Measurements from ENCODE around the gene TMSB10.

The TMSB10 gene

DNA sequence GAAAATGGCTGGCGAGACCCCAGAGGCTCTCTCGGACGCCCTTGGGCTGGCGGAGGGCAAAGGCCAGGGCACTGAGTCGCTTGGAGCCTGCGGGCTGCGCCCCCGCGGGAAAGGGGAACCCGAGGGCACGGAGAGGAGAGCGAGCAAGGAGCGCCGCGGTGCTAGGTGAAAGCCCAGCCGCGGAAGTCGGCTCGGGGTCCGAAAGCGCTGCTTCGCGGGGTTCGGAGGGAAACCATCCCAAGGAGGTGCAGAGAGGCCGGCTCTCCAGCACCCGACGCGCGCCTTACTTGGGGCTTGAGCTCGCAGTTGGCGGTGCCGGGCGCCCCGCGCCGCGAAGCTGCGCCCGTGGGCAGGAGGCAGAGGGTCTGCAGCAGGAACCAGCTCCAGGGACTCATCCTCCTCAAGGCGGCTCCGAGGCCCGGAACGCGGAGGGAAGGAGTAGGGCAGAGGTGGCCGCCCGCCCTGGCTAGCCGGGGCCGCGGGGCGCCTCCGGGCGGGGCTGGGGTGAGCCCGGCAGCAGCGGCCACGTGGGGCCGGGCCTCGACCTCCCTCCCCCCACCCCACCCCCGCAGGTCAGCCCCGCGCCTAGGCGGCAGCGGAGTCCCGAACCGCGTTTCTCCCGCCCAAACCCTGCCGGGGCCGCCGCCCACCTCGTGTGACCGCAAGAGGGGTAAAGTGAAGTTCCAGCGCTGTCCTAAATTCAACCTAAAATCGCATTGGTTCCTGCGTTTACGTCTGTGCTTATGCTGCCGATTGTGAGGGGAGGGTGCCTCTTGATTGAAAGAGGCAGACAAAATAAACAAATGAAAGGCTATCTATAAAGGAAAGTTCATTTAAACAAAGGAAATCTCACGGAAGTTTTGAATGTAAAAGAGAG, 24.6 kb upstream of the TMSB10 start, which contains the start of gene TRABD2A:
Gene TRABD2A (minus strand): TSS at position 440 of the 877 bp plus-strand sequence. CDS start 45 bp downstream, at position 395.
- DNase-seq (ENCODE audit: low read depth), result peak; percentile 51

- DNase-seq (ENCODE audit: low read depth), result peak; percentile 86
Observed at GRCh38 chr2:84881581-84882413, 23.7 kb upstream of the TMSB10 start.

GRCh38 chr2:84882414-84882738, 23.1 kb upstream of the TMSB10 start:
- no peak for DNase-seq (ENCODE audit: low read depth)

DNA sequence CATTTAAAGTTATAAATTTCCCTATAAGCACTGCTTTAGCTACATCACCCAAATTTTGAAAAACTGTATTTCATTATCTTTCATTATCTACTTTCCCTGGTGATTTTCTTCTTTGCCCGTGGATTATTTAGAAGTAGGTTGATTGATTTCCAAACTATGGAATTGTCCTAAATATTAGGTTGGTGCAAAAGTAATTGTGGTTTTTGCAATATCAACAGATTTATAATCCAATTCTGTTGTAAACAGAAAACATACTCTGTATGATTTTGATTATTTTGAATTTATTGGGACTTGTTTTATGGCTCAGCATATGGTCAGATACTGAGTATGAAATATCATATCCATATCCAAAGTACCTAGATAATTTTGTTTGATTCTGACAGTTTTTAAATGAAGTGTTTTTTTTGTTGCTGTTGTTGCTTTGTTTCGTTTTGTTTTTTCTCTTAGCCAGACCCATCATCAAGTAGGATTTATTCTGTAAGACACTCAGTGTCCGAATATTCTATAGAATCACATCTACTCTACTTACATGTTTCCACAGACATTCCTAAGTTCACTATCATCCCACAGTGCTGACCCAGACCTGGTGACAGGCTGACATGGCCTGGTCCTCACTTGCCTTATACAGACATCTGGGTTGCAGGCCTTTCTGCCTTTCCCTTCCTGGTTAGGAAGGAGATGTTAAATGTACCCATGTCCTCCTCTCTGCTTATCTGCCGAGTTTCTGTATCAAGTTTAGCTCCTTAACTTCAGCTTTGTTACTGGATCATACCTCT, 22.5 kb upstream of the TMSB10 start:
- DNase-seq (ENCODE audit: low read depth), result no peak

DNA sequence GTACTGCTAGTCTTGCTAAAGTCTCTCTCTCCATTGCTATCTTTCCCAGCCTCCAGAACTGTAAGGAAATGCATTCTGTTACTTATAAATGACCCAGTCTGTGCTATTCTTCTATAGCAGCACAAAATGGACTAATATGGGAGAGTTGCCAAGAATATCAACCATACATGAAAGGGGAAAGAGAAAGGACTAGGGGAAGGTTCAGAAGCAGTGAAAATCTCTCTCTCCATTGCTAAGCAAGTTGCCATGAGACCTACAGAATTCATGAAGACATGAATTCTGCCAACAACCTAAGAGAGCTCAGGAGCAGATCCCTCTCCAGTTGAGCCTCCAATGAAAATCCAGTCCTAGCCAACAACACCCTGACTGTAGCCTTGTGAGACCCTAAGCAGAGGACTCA, 21.0 kb upstream of the TMSB10 start:
- no peak for DNase-seq (ENCODE audit: low read depth)

DNA sequence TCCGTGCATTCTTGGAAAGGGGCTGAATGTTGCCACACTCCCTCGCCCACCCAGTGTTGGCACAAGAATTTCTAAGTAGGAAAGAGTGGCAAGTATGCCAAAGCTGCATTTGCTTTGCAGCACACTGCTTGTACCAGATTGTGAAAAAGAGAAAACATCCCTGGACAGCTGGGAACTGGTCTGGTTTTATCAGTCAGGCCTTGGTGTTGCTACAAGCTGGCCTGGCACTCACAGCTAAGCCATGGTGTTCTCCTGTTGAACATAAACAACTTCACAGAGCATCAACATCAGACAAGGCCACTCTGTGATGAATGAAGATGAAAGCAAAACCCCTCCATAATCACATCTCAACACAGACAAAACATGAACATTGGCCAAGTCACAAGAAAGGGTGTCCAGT, 20.3 kb upstream of the TMSB10 start:
- DNase-seq (ENCODE audit: low read depth), result no peak

- DNase-seq (ENCODE audit: low read depth), result no peak
Observed at GRCh38 chr2:84886791-84887190, 18.7 kb upstream of the TMSB10 start.

- DNase-seq (ENCODE audit: low read depth), result no peak
Observed at GRCh38 chr2:84888401-84889276, 16.8 kb upstream of the TMSB10 start.

DNA sequence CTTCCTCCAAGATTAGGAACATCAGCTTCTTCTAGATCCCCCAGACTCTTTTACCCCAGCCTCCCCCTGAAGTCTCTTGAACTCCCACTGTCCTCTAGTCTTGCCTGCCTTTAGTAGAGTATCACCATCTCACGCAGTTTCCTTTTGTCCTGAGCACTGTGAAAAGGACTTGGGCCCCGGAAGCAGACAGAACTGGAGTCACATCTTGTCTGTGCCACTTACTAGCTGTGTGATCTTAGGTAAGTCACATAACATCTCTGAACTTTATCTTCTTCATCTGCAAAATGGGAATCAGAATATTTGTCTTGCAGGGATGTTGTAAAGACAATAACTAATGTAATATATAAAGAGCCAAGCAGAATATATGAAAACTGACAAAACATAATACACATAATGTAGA, 16.1 kb upstream of the TMSB10 start:
- DNase-seq (ENCODE audit: low read depth), result no peak

DNA sequence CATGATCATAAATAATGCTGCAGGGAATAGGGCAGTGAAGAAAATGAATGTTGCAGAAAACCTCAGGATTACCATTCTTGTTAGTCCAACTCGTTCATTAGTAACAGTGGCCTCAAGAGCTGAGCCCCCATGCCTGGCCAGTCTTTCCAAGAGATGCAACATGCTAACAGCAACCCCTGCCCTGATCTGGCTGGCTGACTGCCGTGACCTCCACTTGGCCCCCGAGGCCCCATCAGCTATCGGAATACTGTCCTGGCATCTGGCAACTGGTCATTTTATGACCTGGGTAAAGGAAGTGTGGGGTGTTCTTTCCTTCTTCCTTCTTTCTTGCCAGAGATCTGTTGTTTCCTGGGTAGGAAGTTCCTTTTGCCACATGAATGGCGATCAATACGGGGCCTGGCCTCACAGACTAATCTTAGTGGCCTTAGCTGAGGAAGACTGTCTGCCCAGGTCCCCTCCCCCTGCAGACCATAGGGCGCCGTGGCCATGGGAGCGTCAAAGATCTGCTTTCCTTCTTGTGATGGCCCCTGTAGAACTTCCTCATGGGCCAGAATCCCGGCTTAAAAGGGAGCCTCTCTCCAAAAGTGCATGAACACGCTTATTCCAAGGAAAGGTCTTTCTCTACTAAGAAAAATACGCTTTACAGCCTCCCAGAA, 14.0 kb upstream of the TMSB10 start:
- DNase-seq (ENCODE audit: low read depth), result no peak

DNA sequence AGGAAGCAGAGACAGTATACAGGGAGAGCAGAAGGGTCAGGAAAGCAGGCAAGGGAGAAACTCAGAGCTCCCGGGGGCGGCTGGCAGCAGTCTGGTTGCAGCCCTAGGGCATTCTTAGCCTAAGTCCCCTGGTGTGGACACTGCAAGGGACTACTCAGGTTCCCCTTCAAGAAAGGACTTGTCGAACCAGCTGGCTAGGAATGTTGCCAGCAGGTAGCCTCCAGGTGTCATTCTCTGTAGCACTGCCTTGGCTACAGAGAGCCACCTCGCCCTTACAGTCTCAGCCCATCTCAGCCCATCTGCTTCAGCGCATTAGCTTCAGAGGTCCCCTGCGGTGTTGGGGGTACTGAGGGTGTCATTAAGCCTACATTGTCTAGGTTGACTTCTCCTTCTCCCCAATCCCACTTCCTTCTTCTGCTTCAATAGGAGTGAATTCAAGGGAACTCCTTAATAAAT, 11.3 kb upstream of the TMSB10 start:
- no peak for DNase-seq (ENCODE audit: low read depth)

DNA sequence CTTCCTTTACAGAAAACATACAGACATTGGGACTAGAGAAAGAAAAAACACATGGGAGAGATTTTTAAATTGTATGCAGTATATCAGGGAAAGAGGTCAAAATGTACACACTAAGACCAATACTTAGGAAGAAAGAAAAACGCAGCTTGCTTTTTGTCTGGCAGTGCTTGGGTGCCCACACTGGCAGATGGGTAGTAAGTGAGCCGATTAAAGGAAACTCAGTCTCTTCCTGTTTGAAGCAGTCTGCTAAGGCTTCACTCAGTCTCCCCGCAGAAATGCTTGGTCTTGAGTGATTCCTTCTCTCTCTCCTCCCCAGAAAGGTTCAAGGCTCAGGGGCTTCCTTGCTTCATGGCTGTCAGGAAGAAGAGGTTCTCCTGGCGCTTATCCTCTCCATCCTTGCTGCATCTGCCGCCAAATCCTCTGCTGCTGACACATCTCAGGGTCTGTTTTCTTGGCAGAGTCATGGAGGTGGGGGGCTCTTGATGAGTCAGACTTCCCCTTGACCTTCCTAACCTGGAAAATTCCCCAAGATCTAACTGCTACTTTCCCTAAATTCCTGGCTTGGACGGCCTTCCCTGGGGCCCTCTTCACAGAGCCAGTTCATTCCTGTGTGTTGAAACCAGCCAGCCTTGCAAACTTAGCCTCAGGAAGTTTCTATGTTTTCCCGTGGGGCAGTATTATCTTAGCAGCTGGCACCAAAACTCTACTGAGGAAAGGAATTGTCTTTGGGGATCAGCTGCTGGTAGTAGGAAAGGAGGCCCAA, 10.5 kb upstream of the TMSB10 start:
- DNase-seq (ENCODE audit: low read depth), result no peak

- no peak for DNase-seq (ENCODE audit: low read depth)
Observed at GRCh38 chr2:84896567-84896966, 8.9 kb upstream of the TMSB10 start.

GRCh38 chr2:84897773-84898172, 7.7 kb upstream of the TMSB10 start:
- no peak for DNase-seq (ENCODE audit: low read depth)

DNA sequence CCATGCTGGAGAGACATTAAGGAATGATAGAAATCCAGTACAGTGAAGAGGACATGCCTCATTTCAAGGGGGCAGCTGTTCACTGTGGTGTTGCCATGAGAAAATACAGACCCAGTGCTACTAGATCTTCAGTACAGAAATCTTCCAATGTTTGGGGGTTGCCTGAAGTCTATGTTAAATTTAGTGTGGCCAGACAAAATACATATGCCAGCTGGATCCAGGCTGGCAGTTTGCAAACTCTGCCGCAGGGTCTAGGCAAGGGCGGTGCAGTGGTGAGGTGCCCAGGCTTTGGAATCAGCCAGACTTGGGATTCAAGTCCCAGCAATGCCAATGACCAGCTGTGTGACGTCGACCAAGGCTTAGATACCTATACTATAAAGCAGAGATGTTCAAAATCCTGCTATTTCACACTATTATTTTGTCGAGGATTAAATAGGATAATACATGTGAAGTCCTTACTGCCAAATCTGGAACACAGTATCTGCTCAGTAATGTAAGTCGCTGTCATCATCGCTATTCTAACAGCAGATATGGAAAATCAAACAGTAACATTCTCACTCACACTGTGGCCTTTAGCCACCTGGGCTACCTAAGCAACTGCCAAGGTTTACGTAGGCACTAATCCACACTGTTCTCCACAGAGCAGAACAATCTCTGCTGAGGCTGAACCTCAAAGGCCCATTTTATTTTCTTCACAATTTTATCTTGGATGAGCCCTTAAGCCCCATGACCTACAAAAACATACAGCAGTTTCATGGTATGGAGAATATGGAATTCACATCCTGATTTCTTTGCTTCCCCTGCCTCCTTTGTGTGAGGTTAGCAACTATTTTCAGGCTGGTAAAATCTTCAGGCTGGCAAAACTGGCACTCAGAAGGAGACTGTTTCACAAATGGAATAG, 5.9 kb upstream of the TMSB10 start:
- DNase-seq (ENCODE audit: low read depth), result no peak

DNA sequence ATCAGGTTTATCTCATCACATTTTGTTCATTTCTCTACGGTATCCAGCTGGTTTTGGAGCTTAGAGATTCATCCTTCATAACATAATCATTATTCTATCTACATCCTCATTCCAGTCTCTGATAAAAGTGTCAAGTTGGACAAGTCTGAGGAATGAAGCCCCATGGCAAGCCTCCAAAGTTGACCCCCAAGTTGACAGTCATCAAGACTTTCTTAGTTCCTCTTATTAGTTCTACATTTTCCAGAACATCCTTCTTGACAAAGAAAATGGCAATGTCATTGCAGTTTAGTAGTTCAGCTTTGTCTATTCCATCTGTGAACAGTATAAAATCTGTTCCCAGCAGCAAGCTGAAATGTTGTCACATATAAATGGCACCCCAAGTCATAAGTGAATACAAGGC, 4.5 kb upstream of the TMSB10 start:
- no peak for DNase-seq (ENCODE audit: low read depth)

DNA sequence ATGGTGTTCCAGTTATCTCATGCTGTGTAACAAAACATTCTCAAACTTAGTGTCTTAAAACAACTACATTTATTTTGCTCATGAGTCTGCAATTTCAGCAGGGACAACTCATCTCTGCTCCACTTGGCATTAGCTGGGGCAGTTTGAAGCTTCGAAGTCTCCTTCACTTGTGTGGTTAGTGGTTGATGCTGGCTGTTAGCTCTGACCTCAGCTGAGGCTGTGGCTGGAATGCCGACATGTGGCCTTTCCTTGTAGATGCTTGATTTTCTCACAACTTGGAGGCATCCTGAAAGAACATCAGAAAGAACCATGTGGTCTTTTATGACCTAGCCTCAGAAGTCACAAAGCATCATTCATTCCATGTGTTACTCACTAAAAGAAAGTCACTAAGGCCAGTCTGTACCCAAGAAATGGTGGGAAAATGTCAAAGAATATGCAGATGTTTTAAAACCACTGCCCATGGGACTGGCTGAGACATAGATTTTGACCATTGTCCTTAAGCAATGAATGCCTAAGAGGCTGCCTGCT, 3.8 kb upstream of the TMSB10 start:
- DNase-seq (ENCODE audit: low read depth), result no peak

GRCh38 chr2:84902526-84902925, 2.9 kb upstream of the TMSB10 start:
- DNase-seq (ENCODE audit: low read depth), result no peak

GRCh38 chr2:84904151-84904550, 1.3 kb upstream of the TMSB10 start:
- no peak for DNase-seq (ENCODE audit: low read depth)

All from activated T-cell treated with anti-CD3 and anti-CD28 coated beads for 24 hours (primary cell).